Caco-2 (cell line): Measurements from ENCODE around the gene FRMD4A. TPM values are rescaled to one million over a fixed set of nuclear protein-coding genes. Genes with fewer than 3 reads are reported as not detected.

Experiments used
- BruUV-seq: library from RNA; stranded (reverse); fragments of 400-500 nt; replicated peaks from 2 replicates; lab custom pipeline; 2021; lab: Mats Ljungman, UMichigan
- CTCF ChIA-PET: fragments of 300-600 bp; sonication (Branson Sonifier 250); formaldehyde crosslinking; loops from one replicate; lab custom pipeline; 2022; ENCODE audit warnings: antibody characterized with exemption; lab: Charles Lee
- POLR2A ChIA-PET: fragments of 300-600 bp; sonication (Branson Sonifier 250); formaldehyde crosslinking; loops from one replicate; lab custom pipeline; 2022; ENCODE audit warnings: antibody characterized with exemption; lab: Charles Lee
- DNase-seq, 2 experiments: peaks; one replicate each; pipeline versions ENCODE4 v3.0.0 to v3.0.0-alpha.2; 2020 to 2022
- H3K27me3 ChIP-seq: replicated peaks from 2 replicates; pipeline ENCODE4 v1.6.0; 2011; ENCODE audit warnings: low read length; ENCODE audit not compliant: control insufficient read depth, insufficient read depth
- H3K36me3 ChIP-seq: 2 replicates; pipeline ENCODE4 v1.5.1; 2011; ENCODE audit warnings: low read length; ENCODE audit not compliant: control insufficient read depth, insufficient read depth
- H3K4me1 ChIP-seq: fragments of 250-450 bp; sonication (Bioruptor Pico); 2 replicates; pipeline ENCODE4 v1.5.1; 2020; ENCODE audit warnings: mild to moderate bottlenecking
- H3K4me3 ChIP-seq: 2 replicates; pipeline ENCODE4 v1.5.1; 2011; ENCODE audit warnings: low read depth, mild to moderate bottlenecking, control low read depth, low read length
- H3K9me3 ChIP-seq: fragments of 250-450 bp; sonication (Bioruptor Pico); 2 replicates; pipeline ENCODE4 v1.5.1; 2020; ENCODE audit warnings: mild to moderate bottlenecking, moderate library complexity
- H3K27ac Mint-ChIP-seq: one replicate; pipeline ENCODE4 v1.8.0; 2022; ENCODE audit warnings: mixed read lengths; ENCODE audit not compliant: unreplicated experiment
- H3K27me3 Mint-ChIP-seq: one replicate; pipeline ENCODE4 v1.8.0; 2022; ENCODE audit warnings: mixed read lengths; ENCODE audit not compliant: insufficient read depth, unreplicated experiment
- H3K36me3 Mint-ChIP-seq: one replicate; pipeline ENCODE4 v1.8.0; 2022; ENCODE audit warnings: mild to moderate bottlenecking, mixed read lengths; ENCODE audit not compliant: insufficient read depth, unreplicated experiment
- H3K4me1 Mint-ChIP-seq: one replicate; pipeline ENCODE4 v1.8.0; 2022; ENCODE audit warnings: low read depth, mixed read lengths; ENCODE audit not compliant: unreplicated experiment
- H3K4me3 Mint-ChIP-seq: one replicate; pipeline ENCODE4 v1.8.0; 2022; ENCODE audit warnings: mild to moderate bottlenecking, moderate library complexity, mixed read lengths; ENCODE audit not compliant: unreplicated experiment
- H3K9me3 Mint-ChIP-seq: one replicate; pipeline ENCODE4 v1.8.0; 2022; ENCODE audit warnings: mixed read lengths; ENCODE audit not compliant: unreplicated experiment
- intact Hi-C: fragments of 100-400 bp; cut with micrococcal nuclease; formaldehyde crosslinking; loops from one replicate; pipeline ENCODE4 v1.10.0; 2022; ENCODE audit not compliant: unreplicated experiment
- total RNA-seq: library from RNA; stranded (reverse); gene quantifications from 2 replicates; pipeline ENCODE4 v1.2.3, GENCODE V29; 2022
- TF ChIP-seq, protein P1 (sequence below), 2 experiments: fragments of 200-600 bp in 1 of 2; IDR thresholded peaks; 1 replicate in 1 of 2; 2 replicates in 1 of 2; pipeline versions ENCODE4 v1.5.1 to v1.8.0; 2011 to 2022; ENCODE audit warnings: antibody characterized with exemption in 1 of 2, control low read depth in 1 of 2, inconsistent platforms in 1 of 2, low read depth in 1 of 2, low read length in 1 of 2, mild to moderate bottlenecking in 1 of 2, moderate library complexity in 1 of 2; ENCODE audit not compliant: insufficient read depth in 1 of 2, severe bottlenecking in 1 of 2, unreplicated experiment in 1 of 2

The FRMD4A gene
- total RNA-seq, 1 experiment from 2014 or later, result 52.1 TPM

DNA sequence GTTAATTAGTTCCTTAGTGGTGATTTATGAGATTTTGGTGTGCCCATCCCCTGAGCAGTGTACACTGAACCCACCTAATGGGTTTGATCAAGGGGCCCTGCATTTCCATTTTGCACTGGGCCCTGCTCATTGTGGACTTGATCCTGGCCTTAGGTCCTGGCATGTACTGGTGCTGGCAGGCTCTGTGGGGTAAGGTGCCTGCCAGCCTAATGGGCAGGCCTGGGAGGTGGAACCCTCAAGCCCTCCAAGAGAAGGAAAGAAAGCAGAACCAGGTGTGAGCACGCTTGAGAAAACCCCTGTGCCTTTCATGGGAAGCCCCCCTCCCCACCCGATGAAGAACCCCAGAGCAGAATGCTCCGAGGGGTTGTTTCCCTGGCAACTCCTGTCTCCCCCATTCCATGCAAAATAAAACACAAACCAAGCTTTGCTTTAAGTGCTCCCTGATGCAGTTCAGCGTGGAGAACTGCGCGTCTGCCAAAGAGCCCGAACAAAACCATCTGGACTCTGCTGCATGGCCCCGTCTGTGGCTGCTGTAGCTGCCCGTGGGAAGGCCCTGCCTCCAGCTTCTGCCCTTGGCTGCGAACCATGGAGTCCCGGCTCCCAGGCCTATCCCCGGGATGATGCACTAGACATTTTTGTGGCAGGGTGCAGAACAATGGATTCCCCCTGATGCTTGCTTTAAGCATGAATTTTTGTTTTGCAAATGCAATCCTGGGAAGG lies 620.6 kb downstream of the FRMD4A start:
- intact Hi-C loops, result loop anchor here (5.0 kb wide), 2 partner anchors 48 to 98 kb away; no protein-coding TSS in a partner anchor
- CTCF ChIA-PET, result no interaction called here
- Histone ChIP-seq H3K4me3 (no peak overlapping the region), H3K27me3 (no peaks in the 10 kb centered on the region), H3K36me3 (0 out of 2 replicates have a peak, but pooled peaks cover 2% of the 10 kb centered on the region), H3K4me1 (peaks cover 75% of the 10 kb centered on the region), H3K9me3 (no peaks in the 10 kb centered on the region)
- H3K27ac Mint-ChIP-seq, result peak overlapping the region; percentile 95
- peaks cover 20% of the 10 kb centered on the region for H3K36me3 Mint-ChIP-seq
- H3K4me3 Mint-ChIP-seq, result no peak overlapping the region
- H3K9me3 Mint-ChIP-seq, result no peaks in the 10 kb centered on the region
- H3K4me1 Mint-ChIP-seq, result peaks cover 72% of the 10 kb centered on the region
- H3K27me3 Mint-ChIP-seq, result no peaks in the 10 kb centered on the region
- POLR2A ChIA-PET, result no interaction called here
- TF ChIP-seq, protein P1, sequence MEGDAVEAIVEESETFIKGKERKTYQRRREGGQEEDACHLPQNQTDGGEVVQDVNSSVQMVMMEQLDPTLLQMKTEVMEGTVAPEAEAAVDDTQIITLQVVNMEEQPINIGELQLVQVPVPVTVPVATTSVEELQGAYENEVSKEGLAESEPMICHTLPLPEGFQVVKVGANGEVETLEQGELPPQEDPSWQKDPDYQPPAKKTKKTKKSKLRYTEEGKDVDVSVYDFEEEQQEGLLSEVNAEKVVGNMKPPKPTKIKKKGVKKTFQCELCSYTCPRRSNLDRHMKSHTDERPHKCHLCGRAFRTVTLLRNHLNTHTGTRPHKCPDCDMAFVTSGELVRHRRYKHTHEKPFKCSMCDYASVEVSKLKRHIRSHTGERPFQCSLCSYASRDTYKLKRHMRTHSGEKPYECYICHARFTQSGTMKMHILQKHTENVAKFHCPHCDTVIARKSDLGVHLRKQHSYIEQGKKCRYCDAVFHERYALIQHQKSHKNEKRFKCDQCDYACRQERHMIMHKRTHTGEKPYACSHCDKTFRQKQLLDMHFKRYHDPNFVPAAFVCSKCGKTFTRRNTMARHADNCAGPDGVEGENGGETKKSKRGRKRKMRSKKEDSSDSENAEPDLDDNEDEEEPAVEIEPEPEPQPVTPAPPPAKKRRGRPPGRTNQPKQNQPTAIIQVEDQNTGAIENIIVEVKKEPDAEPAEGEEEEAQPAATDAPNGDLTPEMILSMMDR (IDR thresholded peaks at IDR 0.05; ENCODE audit: insufficient read depth in 1 of 2, low read depth in 1 of 2, low read length in 1 of 2, severe bottlenecking in 1 of 2, unreplicated experiment in 1 of 2), result no peak
- no peak for DNase-seq
- BruUV-seq, result no TSS peak

DNA sequence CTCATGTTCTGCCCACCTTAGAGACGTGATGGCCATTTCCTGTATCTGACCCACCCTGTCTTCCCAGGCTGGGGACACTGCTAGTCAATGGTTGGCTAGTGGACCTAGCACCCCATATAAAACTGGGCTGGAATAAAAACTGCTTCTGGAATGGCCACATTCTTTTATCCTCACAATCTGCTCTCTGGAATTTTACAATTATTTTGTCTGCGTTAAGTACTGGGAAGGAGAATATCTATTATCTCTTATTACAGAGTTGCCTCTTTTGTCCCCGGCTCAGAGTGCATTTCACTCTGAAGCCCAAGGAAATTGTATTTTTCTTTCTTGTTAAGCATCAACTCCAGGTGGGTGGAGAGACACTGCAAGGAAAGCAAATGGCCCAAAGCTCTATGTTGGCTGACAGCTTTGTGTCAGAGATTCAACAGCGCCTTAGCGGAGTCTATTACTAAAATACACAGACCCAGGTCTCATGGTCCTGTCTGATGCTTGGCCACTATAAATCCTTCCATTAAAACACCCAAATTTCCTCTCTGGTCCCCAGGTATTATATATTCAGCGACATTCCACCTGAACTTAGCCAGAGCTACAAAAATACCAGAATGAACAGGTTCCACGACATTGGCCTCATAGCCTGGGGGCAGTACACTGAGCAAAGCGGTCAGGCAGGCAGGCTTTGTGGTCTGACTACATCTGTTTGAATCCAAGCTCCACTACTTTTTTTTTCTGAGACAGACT lies 622.3 kb downstream of the FRMD4A start:
- Mint-ChIP-seq H3K36me3 (peaks cover 17% of the 10 kb centered on the region), H3K27ac (peak overlapping the region; percentile 95), H3K4me1 (peaks cover 82% of the 10 kb centered on the region), H3K27me3 (no peaks in the 10 kb centered on the region), H3K4me3 (peak overlapping the region; percentile 98), H3K9me3 (no peaks in the 10 kb centered on the region)
- H3K27me3 ChIP-seq, result no peaks in the 10 kb centered on the region
- TF ChIP-seq, protein P1 (IDR thresholded peaks at IDR 0.05; ENCODE audit: insufficient read depth in 1 of 2, low read depth in 1 of 2, low read length in 1 of 2, severe bottlenecking in 1 of 2, unreplicated experiment in 1 of 2), result no peak
- intact Hi-C loops, result loop anchor here (1.0 to 5.0 kb wide), 4 partner anchors 21 to 96 kb away; no protein-coding TSS in a partner anchor
- H3K36me3 ChIP-seq, result peaks cover 2% of the 10 kb centered on the region; the same call in 1 of the 2 replicates
- peaks cover 75% of the 10 kb centered on the region for H3K4me1 ChIP-seq
- peak overlapping the region; percentile 47 for H3K4me3 ChIP-seq
- BruUV-seq, result no TSS peak
- peak; percentile 94 to 95 for DNase-seq
- ChIA-PET CTCF (interaction anchor here (1.1 to 3.5 kb wide), 4 partner anchors 10 to 59 kb away, joined by 4 to 23 read pairs (median 5); no protein-coding TSS in a partner anchor), POLR2A (interaction anchor here (2.8 to 4.2 kb wide), 2 partner anchors 10 to 57 kb away, joined by 17 to 30 read pairs; no protein-coding TSS in a partner anchor)
- H3K9me3 ChIP-seq, result no peaks in the 10 kb centered on the region
